HG03571 (cell line): Measurements from ENCODE around the gene SLC4A4.

ENCODE experiments used
- ATAC-seq: cut with Tn5 transposase; IDR thresholded peaks from one replicate; pipeline ENCODE4 v1.9.1; 2021; ENCODE audit not compliant: unreplicated experiment

The SLC4A4 gene

GRCh38 chr4:71592793-71593192 lies 254.0 kb downstream of the SLC4A4 start:
- ATAC-seq = no peak

GRCh38 chr4:71593311-71593710 lies 254.5 kb downstream of the SLC4A4 start:
- ATAC-seq = no peak

DNA sequence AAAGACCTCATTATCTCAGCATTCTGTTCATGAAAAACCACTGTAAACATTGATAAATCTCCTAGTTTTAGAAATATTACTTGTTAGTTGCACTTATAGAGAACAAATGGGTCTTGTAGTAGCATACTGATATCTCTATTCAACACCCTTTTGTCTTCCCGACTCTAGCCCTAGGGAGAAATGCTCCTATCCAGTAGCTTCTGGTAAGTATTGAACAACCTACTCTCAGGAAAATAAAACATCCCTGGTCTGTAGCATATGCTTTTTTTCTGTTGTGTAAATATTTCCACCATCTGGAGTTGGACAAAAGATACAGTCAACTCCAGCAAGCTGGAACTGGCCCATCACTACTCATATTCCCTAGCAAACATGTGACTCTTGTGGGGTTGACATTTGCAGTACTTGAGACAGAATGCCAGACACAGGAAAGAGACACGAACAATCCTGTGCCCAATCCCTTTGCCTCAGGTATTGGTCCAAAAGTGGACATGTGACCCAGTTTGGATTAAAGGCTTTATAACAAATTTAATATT lies 256.8 kb downstream of the SLC4A4 start:
- no peak for ATAC-seq

GRCh38 chr4:71599578-71599977 lies 260.8 kb downstream of the SLC4A4 start:
- ATAC-seq = no peak

DNA sequence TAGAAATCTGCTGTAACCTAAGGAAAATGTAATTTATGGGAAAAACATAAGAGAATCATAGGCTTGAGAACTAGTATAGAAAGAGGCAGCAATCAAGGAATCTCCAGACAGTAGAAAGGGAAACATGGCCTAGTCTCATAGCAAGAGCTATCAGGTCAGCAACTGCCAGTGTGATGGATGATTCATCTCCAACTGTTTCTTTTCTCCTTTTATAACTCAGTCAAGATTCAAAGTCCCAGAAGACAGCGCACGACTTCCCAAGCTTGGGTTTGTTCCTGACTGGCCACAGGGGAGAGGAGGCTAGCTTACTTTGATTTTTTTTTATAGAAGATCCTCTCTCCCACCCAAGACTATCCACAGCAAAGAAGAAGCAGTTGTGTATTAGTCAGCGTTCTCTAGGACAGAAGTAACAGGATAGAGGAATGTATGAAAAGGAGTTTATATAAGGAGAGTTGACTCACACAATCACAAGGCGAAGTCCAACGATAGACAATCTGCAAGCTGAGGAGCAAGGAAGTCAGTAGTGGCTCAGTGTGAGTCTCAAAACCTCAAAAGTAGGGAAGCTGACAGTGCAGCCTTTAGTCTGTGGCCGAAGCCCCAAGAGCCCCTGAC lies 263.6 kb downstream of the SLC4A4 start:
- no peak for ATAC-seq

- ATAC-seq = peak; percentile 89
Observed at GRCh38 chr4:71604785-71605184, 266.0 kb downstream of the SLC4A4 start.

GRCh38 chr4:71607109-71607508 lies 268.3 kb downstream of the SLC4A4 start:
- no peak for ATAC-seq

GRCh38 chr4:71607780-71608677 lies 269.2 kb downstream of the SLC4A4 start:
- ATAC-seq = no peak

GRCh38 chr4:71608678-71609071 lies 269.9 kb downstream of the SLC4A4 start:
- no peak for ATAC-seq

DNA sequence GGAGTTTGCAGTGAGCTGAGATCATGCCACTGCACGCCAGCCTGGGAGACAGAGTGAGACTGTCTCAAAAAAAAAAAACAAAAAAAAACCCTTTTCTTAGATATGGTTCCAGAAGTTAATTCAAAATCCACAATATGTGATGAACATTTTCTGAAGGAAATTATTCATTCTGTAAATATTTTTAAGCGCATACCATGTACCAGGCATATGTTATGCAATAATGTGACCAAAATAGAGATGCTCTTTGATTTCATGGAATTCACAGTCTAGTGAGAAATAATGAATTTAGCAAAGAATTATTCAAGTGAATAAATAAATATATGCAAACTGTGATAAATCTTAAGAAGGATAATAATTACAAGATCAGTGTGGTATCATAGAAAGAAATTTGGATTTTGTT lies 270.3 kb downstream of the SLC4A4 start:
- no peak for ATAC-seq

DNA sequence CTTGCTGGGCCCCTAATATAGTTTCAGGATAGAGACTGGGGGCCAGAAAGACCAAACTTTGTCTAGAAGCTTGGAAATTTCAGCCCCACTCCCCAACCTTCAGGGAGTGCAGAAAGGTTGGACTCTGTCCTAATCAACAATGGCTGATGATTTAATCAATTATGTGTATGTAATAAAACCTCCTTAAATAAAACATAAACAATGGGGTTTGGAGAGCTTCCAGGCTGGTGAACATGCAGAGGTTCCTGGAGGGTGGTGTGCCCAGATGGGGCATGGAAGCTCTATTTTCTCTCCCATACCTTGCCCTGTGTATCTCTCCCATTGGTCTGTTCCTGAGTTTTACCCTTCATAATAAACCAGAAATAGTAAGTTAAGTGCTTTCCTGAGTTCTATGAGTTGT lies 270.8 kb downstream of the SLC4A4 start:
- ATAC-seq = no peak

- no peak for ATAC-seq
Observed at GRCh38 chr4:71614621-71615020, 275.8 kb downstream of the SLC4A4 start.

- no peak for ATAC-seq
Observed at GRCh38 chr4:71616168-71616811, 277.5 kb downstream of the SLC4A4 start.
